HepG2 (cell line): ENCODE measurements around the gene CIB2. TPM values are rescaled to one million over a fixed set of nuclear protein-coding genes. Genes with fewer than 3 reads are reported as not detected.

ENCODE experiments used
- ATAC-seq: fragments of 200-7000 bp; cut with Tn5 transposase; 3 replicates; pipeline ENCODE4 v1.9.1; 2020; ENCODE audit warnings: mild to moderate bottlenecking, moderate library complexity
- BruUV-seq: library from RNA; stranded (reverse); fragments of 400-500 nt; replicated peaks from 2 replicates; lab custom pipeline; 2021; lab: Mats Ljungman, UMichigan
- CTCF ChIA-PET: fragments of 300-600 bp; formaldehyde crosslinking; extraction: SDS; loops from one replicate; lab custom pipeline; 2021; ENCODE audit warnings: low total read pairs, inconsistent platforms, low intra/inter-chr PET ratio; lab: Yijun Ruan, JAX
- POLR2A ChIA-PET: fragments of 350-600 bp; sonication (Branson Sonifier 250); formaldehyde crosslinking; loops from one replicate; lab custom pipeline; 2020; ENCODE audit warnings: antibody characterized with exemption, inconsistent platforms; lab: Yijun Ruan, JAX
- DNase-seq: peaks from one replicate; pipeline ENCODE4 v3.0.0-alpha.2; 2015; ENCODE audit warnings: low spot score
- FAIRE-seq: peaks from 3 replicates; lab custom pipeline; 2011; peaks lifted over from hg19 to GRCh38; lab: Jason Lieb, UNC
- H2AFZ ChIP-seq: one replicate; pipeline ENCODE4 v1.6.1; 2011; ENCODE audit warnings: low read length, inconsistent platforms
- H3K27ac ChIP-seq: fragments of 300-600 bp; 3 replicates; pipeline ENCODE4 v1.8.0; 2011; ENCODE audit warnings: mixed run types, mild to moderate bottlenecking, mixed read lengths, low read length, inconsistent platforms; ENCODE audit not compliant: insufficient read depth; ENCODE audit errors: extremely low read length
- H3K27me3 ChIP-seq, 2 experiments: fragments of 200-600 bp in 1 of 2; 2 replicates in 1 of 2; 3 replicates in 1 of 2; pipeline versions ENCODE4 v1.6.0 to v1.8.0; 2011; ENCODE audit warnings: low read length in 2 of 2, mild to moderate bottlenecking in 2 of 2, moderate library complexity in 2 of 2, inconsistent platforms in 1 of 2; ENCODE audit not compliant: insufficient read depth in 2 of 2, control insufficient read depth in 1 of 2
- H3K36me3 ChIP-seq, 2 experiments: fragments of 200-600 bp in 1 of 2; replicated peaks in 1 of 2; 2 replicates in 1 of 2; 3 replicates in 1 of 2; pipeline versions ENCODE4 v1.5.1 to v1.8.0; 2011; ENCODE audit warnings: low read length in 2 of 2, inconsistent platforms in 1 of 2; ENCODE audit not compliant: insufficient read depth in 2 of 2, control insufficient read depth in 1 of 2
- H3K4me1 ChIP-seq: 2 replicates; pipeline ENCODE4 v1.5.1; 2012; ENCODE audit warnings: low read length, inconsistent platforms; ENCODE audit not compliant: insufficient read depth
- H3K4me2 ChIP-seq: 2 replicates; pipeline ENCODE4 v1.6.0; 2011; ENCODE audit warnings: low read depth, low read length, inconsistent platforms
- H3K4me3 ChIP-seq, 3 experiments: fragments of 200-600 bp in 1 of 3; sonication (generic), shearing (Covaris generic) in 1 of 3; replicated peaks in 1 of 3; 2 replicates each; pipeline ENCODE4 v1.5.1; 2011 to 2016; ENCODE audit warnings: low read length in 3 of 3, inconsistent platforms in 2 of 3, low read depth in 2 of 3, mild to moderate bottlenecking in 2 of 3, control low read depth in 1 of 3, mixed read lengths in 1 of 3; ENCODE audit not compliant: insufficient read depth in 1 of 3
- H3K79me2 ChIP-seq: one replicate; pipeline ENCODE4 v1.6.1; 2011; ENCODE audit warnings: low read length, inconsistent platforms; ENCODE audit not compliant: insufficient read depth
- H3K9ac ChIP-seq: 2 replicates; pipeline ENCODE4 v1.6.0; 2011; ENCODE audit warnings: mild to moderate bottlenecking, low read depth, low read length, inconsistent platforms; ENCODE audit not compliant: insufficient read depth
- H3K9me3 ChIP-seq: 2 replicates; pipeline ENCODE4 v1.5.1; 2012; ENCODE audit warnings: mild to moderate bottlenecking, low read length
- H4K20me1 ChIP-seq: 2 replicates; pipeline ENCODE4 v1.6.0; 2011; ENCODE audit warnings: inconsistent platforms, mild to moderate bottlenecking, low read length, moderate library complexity; ENCODE audit not compliant: insufficient read depth
- MAFF ChIP-seq: IDR thresholded peaks from 2 replicates; pipeline ENCODE4 v1.6.1; 2011; ENCODE audit warnings: low read depth, low read length, improper control_type of control experiment
- POGK ChIP-seq: sonication (generic); formaldehyde crosslinking; conservative IDR thresholded peaks from 2 replicates; pipeline ENCODE4 v1.8.0; 2022; ENCODE audit warnings: mild to moderate bottlenecking, moderate library complexity, missing genetic modification reagents
- ZBTB37 ChIP-seq: sonication (generic); formaldehyde crosslinking; IDR thresholded peaks from 2 replicates; pipeline ENCODE4 v1.4.0; 2020; ENCODE audit warnings: mild to moderate bottlenecking, missing genetic modification reagents
- ZNF839 ChIP-seq: sonication (generic); formaldehyde crosslinking; IDR thresholded peaks from 2 replicates; pipeline ENCODE4 v1.4.0; 2020; ENCODE audit warnings: missing genetic modification reagents, mild to moderate bottlenecking, borderline replicate concordance
- WGBS: methylation state at CpG from one replicate; pipeline ENCODE4 v1.1.6; 2017; ENCODE audit warnings: low lambda C conversion rate; 5-methylcytosine and 5-hydroxymethylcytosine counted together
- in situ Hi-C: cut with HindIII; loops from 2 replicates; pipeline ENCODE4 v1.10.0; 2017; ENCODE audit warnings: low pct_unique_long_range_greater_than_20kb; ENCODE audit not compliant: extremely low pct_ligation_motif_present
- intact Hi-C: fragments of 100-400 bp; cut with micrococcal nuclease; formaldehyde crosslinking; loops from one replicate; pipeline ENCODE4 v1.10.0; 2022; ENCODE audit not compliant: unreplicated experiment
- polyA plus RNA-seq, 8 experiments: library from polyadenylated mRNA; depleted of rRNA in 3 of 8; stranded (reverse) in 7 of 8; unstranded in 1 of 8; fragments of >200 nt; fragmentation: Illumina TruSeq in 4 of 8; extraction: Trizol in 4 of 8; gene quantifications; 2 replicates each; pipeline versions ENCODE4 v1.2.1 to v1.2.3, GENCODE V29; 2011 to 2016; ENCODE audit warnings: low read depth in 4 of 8, missing spikeins in 1 of 8, mixed read lengths in 1 of 8; ENCODE audit not compliant: insufficient read depth in 1 of 8
- total RNA-seq, 5 experiments: library from RNA; depleted of rRNA; stranded (reverse); fragments of >200 nt; fragmentation: Illumina TruSeq; extraction: Trizol; gene quantifications; 2 replicates each; pipeline ENCODE4 v1.2.3, GENCODE V29; 2016; ENCODE audit warnings: low read depth in 1 of 5

The CIB2 gene
- total and polyA plus RNA-seq, 2 of the 13 experiments (the other 11 are each of a cell fraction or from before 2014, with no cell fraction given), result 1.4 to 1.5 TPM

- no peak for DNase-seq
- in situ Hi-C loops (no loop called here), intact Hi-C loops (no loop called here)
- peaks cover 47% of the 10 kb centered on the region for H3K4me1 ChIP-seq
- no peak for FAIRE-seq
- peaks cover 2 to 5% of the 10 kb centered on the region in 2 experiments; a peak in 2 of 5 replicates for H3K36me3 ChIP-seq
- H3K9me3 ChIP-seq, result no peaks in the 10 kb centered on the region
- H3K4me2 ChIP-seq, result no peak overlapping the region
- 98% methylated on average over 5 of the region's 5 CpGs for WGBS
- no peak overlapping the region for H2AFZ ChIP-seq
- CTCF ChIA-PET, result no interaction called here
- H4K20me1 ChIP-seq, result peaks cover 4% of the 10 kb centered on the region; the same call in 1 of the 2 replicates
- TF ChIP-seq ZBTB37, result no peak
- no peak for TF ChIP-seq POGK
- TF ChIP-seq MAFF, result no peak
- TF ChIP-seq ZNF839 (CRISPR knock-in tag), result no peak
- no peak overlapping the region for H3K27ac ChIP-seq
- H3K79me2 ChIP-seq, result peaks cover 41% of the 10 kb centered on the region
- no peaks in the 10 kb centered on the region for H3K27me3 ChIP-seq
- no TSS peak for BruUV-seq
- H3K9ac ChIP-seq, result no peak overlapping the region
- POLR2A ChIA-PET, result no interaction called here
- no peak overlapping the region for H3K4me3 ChIP-seq
- no peak for ATAC-seq
Observed at GRCh38 chr15:78057803-78058202, 73.4 kb downstream of the CIB2 start.
